BLaER1 (cell line): Measurements from ENCODE around the gene LRMDA.
"Not testable (repeated sequence)": the region's sequence is repeated elsewhere in the genome, so short reads cannot be mapped to it uniquely, and the experiment has no call there.

Experiments
- H3K27ac ChIP-seq: shearing (Covaris generic); formaldehyde crosslinking; 2 replicates; pipeline ENCODE4 v1.8.1; 2022
- H3K27me3 ChIP-seq: shearing (Covaris generic); formaldehyde crosslinking; 2 replicates; pipeline ENCODE4 v1.8.1; 2022
- H3K36me3 ChIP-seq: shearing (Covaris generic); formaldehyde crosslinking; 2 replicates; pipeline ENCODE4 v1.8.1; 2022
- H3K4me1 ChIP-seq: shearing (Covaris generic); formaldehyde crosslinking; 2 replicates; pipeline ENCODE4 v1.8.1; 2022
- H3K4me2 ChIP-seq: shearing (Covaris generic); formaldehyde crosslinking; 2 replicates; pipeline ENCODE4 v1.8.1; 2022
- H3K4me3 ChIP-seq: shearing (Covaris generic); formaldehyde crosslinking; 2 replicates; pipeline ENCODE4 v1.8.1; 2022
- H3K9ac ChIP-seq: shearing (Covaris generic); formaldehyde crosslinking; 2 replicates; pipeline ENCODE4 v1.8.1; 2022
- H3K9me3 ChIP-seq: shearing (Covaris generic); formaldehyde crosslinking; 2 replicates; pipeline ENCODE4 v1.8.1; 2022
- H4K20me1 ChIP-seq: shearing (Covaris generic); formaldehyde crosslinking; 2 replicates; pipeline ENCODE4 v1.8.1; 2022
- Cebpa-rat ChIP-seq: shearing (Covaris generic); IDR thresholded peaks from 2 replicates; pipeline ENCODE4 v1.8.1; 2022

The LRMDA gene

DNA sequence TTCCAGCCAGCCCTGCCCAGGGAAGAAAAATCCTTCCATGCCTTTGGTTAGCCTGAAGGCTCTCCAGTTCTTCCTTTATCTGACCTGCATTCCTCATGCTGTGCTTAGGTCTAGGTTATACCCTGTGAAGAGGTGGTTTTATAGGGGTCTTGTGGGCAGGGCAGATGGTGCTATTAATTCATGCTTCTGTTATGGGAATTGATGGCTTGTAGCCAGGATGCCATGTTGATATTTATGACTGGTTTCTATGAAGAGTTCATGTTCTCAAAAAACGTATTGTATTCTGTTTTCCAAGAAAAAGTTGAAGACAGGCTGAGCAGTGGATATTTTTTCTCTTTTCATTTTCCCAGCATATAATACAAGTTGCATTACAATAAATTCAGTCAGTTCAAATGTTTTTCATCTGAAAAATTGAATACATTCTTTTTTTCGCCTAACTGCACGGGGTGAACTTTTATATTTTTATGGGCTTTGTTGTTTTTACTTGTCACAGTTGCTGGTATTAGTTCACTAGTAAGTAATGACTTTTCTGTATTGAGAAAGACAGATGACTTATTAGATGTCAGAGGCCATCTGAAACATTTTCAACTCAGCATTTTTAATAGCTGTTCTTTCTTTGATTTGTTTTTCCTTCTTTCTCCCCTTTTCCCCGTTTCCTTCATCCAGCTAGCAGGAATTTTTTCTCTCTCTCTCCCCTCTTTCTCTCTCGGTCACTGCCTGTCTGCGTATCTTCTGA is 322.8 kb downstream of the LRMDA start:
- Histone ChIP-seq H3K27me3 (no peaks in the 10 kb centered on the region), H3K9me3 (no peaks in the 10 kb centered on the region; the same call in 1 of the 2 replicates), H3K9ac (no peak overlapping the region), H3K36me3 (no peaks in the 10 kb centered on the region), H3K4me1 (no peaks in the 10 kb centered on the region), H4K20me1 (no peaks in the 10 kb centered on the region), H3K4me3 (no peak overlapping the region), H3K27ac (no peak overlapping the region), H3K4me2 (no peak overlapping the region)
- no peak for TF ChIP-seq Cebpa-rat

DNA sequence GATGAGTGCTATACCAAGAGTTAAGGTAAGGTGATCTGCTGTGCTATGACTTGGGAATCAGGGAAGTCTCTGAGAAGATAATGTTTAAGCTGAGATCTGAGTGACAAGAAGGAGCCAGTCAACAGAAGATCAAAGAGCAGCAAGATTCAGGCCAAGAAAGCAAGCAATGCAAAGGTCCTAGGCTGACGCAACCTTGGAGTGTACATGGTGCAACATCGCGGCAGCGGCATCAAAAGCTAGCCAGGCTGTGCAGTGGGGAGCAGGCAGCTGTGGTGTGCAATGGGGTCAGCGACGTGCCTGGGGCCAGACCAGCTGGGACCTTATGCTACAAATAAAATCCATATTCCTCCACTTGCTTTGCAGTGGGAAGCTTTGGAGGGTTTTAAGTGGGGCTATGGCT is 324.1 kb downstream of the LRMDA start:
- Histone ChIP-seq H3K9ac (no peak overlapping the region), H3K27ac (no peak overlapping the region), H3K36me3 (no peaks in the 10 kb centered on the region), H3K4me2 (no peak overlapping the region), H3K9me3 (no peaks in the 10 kb centered on the region; the same call in 1 of the 2 replicates), H3K4me1 (no peaks in the 10 kb centered on the region), H3K4me3 (no peak overlapping the region), H3K27me3 (no peaks in the 10 kb centered on the region), H4K20me1 (no peaks in the 10 kb centered on the region)
- TF ChIP-seq Cebpa-rat, result no peak

- TF ChIP-seq Cebpa-rat, result no peak
- H4K20me1 ChIP-seq, result no peaks in the 10 kb centered on the region
- no peaks in the 10 kb centered on the region for H3K27me3 ChIP-seq
- no peaks in the 10 kb centered on the region for H3K36me3 ChIP-seq
- H3K4me2 ChIP-seq, result no peak overlapping the region
- H3K27ac ChIP-seq, result no peak overlapping the region
- no peaks in the 10 kb centered on the region for H3K4me1 ChIP-seq
- H3K9ac ChIP-seq, result no peak overlapping the region
- H3K4me3 ChIP-seq, result no peak overlapping the region
- H3K9me3 ChIP-seq, result no peaks in the 10 kb centered on the region
Observed at GRCh38 chr10:75761289-75761688, 329.9 kb downstream of the LRMDA start.

- no peak overlapping the region for H3K4me2 ChIP-seq
- H3K9ac ChIP-seq, result no peak overlapping the region
- H3K27me3 ChIP-seq, result no peaks in the 10 kb centered on the region
- no peak overlapping the region for H3K4me3 ChIP-seq
- H3K9me3 ChIP-seq, result no peaks in the 10 kb centered on the region
- no peaks in the 10 kb centered on the region for H3K36me3 ChIP-seq
- TF ChIP-seq Cebpa-rat, result no peak
- H3K27ac ChIP-seq, result no peak overlapping the region
- no peaks in the 10 kb centered on the region for H4K20me1 ChIP-seq
- no peaks in the 10 kb centered on the region for H3K4me1 ChIP-seq
Observed at GRCh38 chr10:75762431-75762802, 331.0 kb downstream of the LRMDA start.

DNA sequence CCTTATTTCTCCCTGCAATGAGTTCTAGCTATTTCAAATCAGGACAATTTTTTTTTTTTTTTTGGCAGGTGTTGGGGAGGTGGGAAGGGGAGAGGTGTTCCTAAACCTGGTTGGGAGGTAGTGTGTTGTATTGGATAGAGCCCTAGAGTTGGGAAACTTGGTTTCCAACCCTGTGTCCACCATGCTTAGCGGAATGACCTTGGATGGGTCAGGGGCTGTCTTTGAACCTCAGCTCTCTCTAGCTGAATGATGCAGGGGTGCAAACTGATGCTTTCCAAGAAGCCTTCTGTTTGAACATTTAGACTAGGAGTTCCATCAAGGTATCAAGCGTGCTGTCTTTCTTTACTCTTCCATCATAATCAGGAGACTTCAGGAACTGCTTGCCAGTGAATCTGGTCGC is 332.2 kb downstream of the LRMDA start:
- H3K4me2 ChIP-seq, result no peak overlapping the region
- no peak for TF ChIP-seq Cebpa-rat

GRCh38 chr10:75764974-75765788 is 333.8 kb downstream of the LRMDA start:
- Histone ChIP-seq H3K4me3 (no peak overlapping the region), H3K36me3 (no peaks in the 10 kb centered on the region), H3K4me2 (no peak overlapping the region), H3K27ac (no peak overlapping the region), H3K9me3 (no peaks in the 10 kb centered on the region), H3K9ac (no peak overlapping the region), H3K27me3 (no peaks in the 10 kb centered on the region), H3K4me1 (no peaks in the 10 kb centered on the region), H4K20me1 (no peaks in the 10 kb centered on the region)
- TF ChIP-seq Cebpa-rat, result no peak

More for the DNA sequence above, 332.2 kb downstream of the LRMDA start:
- H3K9ac ChIP-seq, result no peak overlapping the region
- no peak overlapping the region for H3K27ac ChIP-seq
- no peaks in the 10 kb centered on the region for H3K27me3 ChIP-seq
- no peak overlapping the region for H3K4me3 ChIP-seq
- H3K9me3 ChIP-seq, result no peaks in the 10 kb centered on the region
- H3K36me3 ChIP-seq, result no peaks in the 10 kb centered on the region
- no peaks in the 10 kb centered on the region for H3K4me1 ChIP-seq
- no peaks in the 10 kb centered on the region for H4K20me1 ChIP-seq

DNA sequence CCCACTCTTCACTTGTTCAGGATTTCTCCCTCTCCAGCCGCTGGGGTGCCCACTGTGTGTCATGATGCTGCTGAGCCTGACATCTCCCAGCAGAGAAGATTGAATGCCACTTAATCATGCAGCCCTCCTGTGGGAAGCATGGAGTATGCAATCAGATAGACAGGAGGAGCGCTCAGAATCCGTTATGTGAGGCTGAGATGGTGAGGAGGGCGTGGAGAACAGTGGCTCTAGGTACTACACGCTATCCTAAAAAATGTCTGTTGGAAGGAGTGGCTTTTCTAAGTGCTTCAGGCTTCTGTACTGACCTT is 334.3 kb downstream of the LRMDA start:
- Histone ChIP-seq H3K9me3 (no peaks in the 10 kb centered on the region), H3K36me3 (no peaks in the 10 kb centered on the region), H3K9ac (no peak overlapping the region), H3K27ac (no peak overlapping the region), H3K4me1 (no peaks in the 10 kb centered on the region), H3K4me3 (no peak overlapping the region), H4K20me1 (no peaks in the 10 kb centered on the region), H3K4me2 (no peak overlapping the region), H3K27me3 (no peaks in the 10 kb centered on the region)
- TF ChIP-seq Cebpa-rat, result no peak

- no peaks in the 10 kb centered on the region for H3K27me3 ChIP-seq
- H3K27ac ChIP-seq, result no peak overlapping the region
- H3K4me2 ChIP-seq, result no peak overlapping the region
- H4K20me1 ChIP-seq, result no peaks in the 10 kb centered on the region
- H3K9me3 ChIP-seq, result no peaks in the 10 kb centered on the region
- no peaks in the 10 kb centered on the region for H3K36me3 ChIP-seq
- H3K4me3 ChIP-seq, result no peak overlapping the region
- H3K9ac ChIP-seq, result no peak overlapping the region
- no peaks in the 10 kb centered on the region for H3K4me1 ChIP-seq
- TF ChIP-seq Cebpa-rat, result no peak
Observed at GRCh38 chr10:75766106-75766505, 334.7 kb downstream of the LRMDA start.

GRCh38 chr10:75766752-75767151 is 335.3 kb downstream of the LRMDA start:
- not testable (repeated sequence) for H3K4me2 ChIP-seq, H4K20me1 ChIP-seq, H3K9ac ChIP-seq, H3K27ac ChIP-seq, H3K4me3 ChIP-seq, H3K9me3 ChIP-seq, H3K36me3 ChIP-seq, H3K4me1 ChIP-seq, H3K27me3 ChIP-seq

GRCh38 chr10:75770626-75771081 is 339.2 kb downstream of the LRMDA start:
- H3K9me3 ChIP-seq, result no peaks in the 10 kb centered on the region
- no peaks in the 10 kb centered on the region for H3K27me3 ChIP-seq
- H3K4me1 ChIP-seq, result peaks cover 11% of the 10 kb centered on the region
- no peak overlapping the region for H3K9ac ChIP-seq
- TF ChIP-seq Cebpa-rat, result no peak
- no peak overlapping the region for H3K4me2 ChIP-seq
- no peaks in the 10 kb centered on the region for H4K20me1 ChIP-seq
- H3K4me3 ChIP-seq, result no peak overlapping the region
- H3K36me3 ChIP-seq, result no peaks in the 10 kb centered on the region
- no peak overlapping the region for H3K27ac ChIP-seq
